D721Med (cell line): ENCODE results near the gene SCN1A.

Experiments
- DNase-seq: peaks from one replicate; pipeline ENCODE4 v3.0.0; 2011; ENCODE audit warnings: low spot score; ENCODE audit not compliant: insufficient read length
- FAIRE-seq: peaks from 2 replicates; lab custom pipeline; 2011; peaks lifted over from hg19 to GRCh38; lab: Jason Lieb, UNC
- TF ChIP-seq, protein P1 (sequence below): IDR thresholded peaks from 2 replicates; pipeline ENCODE4 v1.5.1; 2012; ENCODE audit warnings: mild to moderate bottlenecking, control low read depth; ENCODE audit not compliant: insufficient read depth; ENCODE audit errors: missing control alignments

SCN1A gene

DNA sequence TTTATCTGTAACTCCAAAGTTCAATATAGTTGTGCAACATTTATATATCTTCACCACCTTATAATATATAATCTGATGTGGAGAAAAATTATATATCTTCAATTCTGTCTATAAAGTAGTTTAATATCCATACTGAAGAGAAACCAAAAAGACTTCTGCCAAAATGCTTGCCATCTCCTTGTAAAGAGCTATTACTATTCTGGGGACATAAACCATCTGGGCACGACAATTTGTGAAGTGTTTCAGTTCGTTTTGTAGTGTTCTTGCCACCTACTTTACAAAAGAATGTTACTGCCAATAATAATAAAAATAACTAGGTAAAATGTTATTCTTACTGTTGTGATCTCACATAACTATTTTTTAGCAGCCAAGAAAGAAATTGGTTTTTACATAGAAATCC, 45.1 kb downstream of the SCN1A start:
- DNase-seq (no peak), FAIRE-seq (no peak)
- TF ChIP-seq, protein P1, sequence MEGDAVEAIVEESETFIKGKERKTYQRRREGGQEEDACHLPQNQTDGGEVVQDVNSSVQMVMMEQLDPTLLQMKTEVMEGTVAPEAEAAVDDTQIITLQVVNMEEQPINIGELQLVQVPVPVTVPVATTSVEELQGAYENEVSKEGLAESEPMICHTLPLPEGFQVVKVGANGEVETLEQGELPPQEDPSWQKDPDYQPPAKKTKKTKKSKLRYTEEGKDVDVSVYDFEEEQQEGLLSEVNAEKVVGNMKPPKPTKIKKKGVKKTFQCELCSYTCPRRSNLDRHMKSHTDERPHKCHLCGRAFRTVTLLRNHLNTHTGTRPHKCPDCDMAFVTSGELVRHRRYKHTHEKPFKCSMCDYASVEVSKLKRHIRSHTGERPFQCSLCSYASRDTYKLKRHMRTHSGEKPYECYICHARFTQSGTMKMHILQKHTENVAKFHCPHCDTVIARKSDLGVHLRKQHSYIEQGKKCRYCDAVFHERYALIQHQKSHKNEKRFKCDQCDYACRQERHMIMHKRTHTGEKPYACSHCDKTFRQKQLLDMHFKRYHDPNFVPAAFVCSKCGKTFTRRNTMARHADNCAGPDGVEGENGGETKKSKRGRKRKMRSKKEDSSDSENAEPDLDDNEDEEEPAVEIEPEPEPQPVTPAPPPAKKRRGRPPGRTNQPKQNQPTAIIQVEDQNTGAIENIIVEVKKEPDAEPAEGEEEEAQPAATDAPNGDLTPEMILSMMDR, result no peak

DNA sequence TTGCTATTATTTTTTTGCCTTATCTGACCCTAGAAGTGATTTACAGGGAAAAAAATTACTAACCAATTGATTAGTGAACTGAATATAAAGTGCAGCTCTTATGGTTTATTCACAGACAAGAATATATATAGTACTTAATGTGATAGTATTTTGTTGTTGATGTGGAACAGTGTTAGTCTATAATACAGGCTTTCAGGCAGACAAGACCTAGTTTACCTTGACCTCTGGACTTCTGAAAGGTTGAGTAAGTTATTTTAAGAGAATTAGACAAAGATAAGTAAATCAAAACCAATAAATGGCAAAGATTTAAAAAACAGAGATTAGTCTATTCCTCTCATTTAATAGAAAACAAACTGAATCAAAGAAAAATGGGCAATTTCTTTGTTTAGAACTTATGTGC, 46.0 kb downstream of the SCN1A start:
- DNase-seq, result no peak
- no peak for FAIRE-seq
- TF ChIP-seq, protein P1, result no peak

DNA sequence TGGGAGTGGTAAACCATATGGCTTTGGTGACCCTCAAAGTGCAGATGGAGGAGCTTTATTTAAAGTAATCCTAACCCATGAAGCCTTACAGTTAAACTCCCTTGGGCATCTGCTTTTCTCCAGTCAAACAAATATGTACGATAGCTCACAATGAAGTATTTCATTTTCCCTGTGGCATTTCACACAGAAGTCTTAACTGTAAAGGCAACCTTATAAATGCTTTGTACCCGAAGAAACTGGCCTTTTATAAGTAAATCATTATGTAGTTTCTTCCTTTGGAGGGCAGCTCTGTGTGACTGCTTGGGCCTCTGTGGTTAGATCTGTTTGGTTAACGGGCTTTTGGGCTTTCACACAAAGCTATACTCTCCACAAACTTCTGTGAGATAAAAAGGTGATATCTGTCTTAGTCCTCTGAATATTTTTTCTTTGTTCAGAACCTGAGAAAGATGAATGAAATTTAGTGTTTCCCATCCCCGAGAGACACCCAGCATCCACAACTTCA, 46.6 kb downstream of the SCN1A start:
- peak; percentile 61 for FAIRE-seq
- TF ChIP-seq, protein P1, result no peak
- DNase-seq, result no peak

DNA sequence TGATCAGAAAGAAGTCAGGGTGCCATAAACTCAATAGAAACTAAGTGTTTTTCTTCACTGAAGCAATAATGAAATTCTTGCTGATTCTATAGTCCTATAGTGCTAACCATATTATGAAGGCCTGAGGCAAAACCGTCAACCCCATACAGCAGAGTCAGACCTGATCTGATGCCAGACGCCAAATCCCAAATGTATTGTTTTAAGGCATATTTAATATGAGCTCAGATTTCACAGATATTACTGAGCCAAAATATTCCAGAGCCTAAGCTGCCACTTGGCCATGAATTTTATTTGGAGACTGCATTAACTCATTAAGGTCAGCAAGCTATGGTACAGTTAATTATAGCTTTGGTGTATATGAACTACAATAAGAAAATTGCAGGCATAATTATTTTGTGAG, 53.4 kb downstream of the SCN1A start:
- TF ChIP-seq, protein P1, result no peak
- no peak for FAIRE-seq
- DNase-seq, result no peak

DNA sequence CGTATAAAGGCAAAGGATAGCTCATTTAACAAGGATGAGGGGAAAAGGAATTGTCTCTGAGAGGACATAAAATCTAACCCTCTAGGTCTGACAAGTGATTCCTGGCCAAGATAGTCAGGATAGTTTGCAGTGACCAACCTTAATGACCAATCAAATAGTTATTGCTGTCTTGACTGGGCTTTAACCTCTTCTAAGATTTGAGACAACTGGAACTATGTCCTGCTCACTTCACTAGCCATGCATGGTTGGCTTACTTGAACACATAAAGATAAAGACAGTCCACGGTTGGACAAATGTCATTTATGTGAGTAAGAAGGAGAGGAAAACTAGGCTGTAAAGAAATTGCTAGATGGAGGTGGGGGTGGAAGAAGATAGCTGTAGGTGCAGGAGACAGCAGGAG, 53.8 kb downstream of the SCN1A start:
- TF ChIP-seq, protein P1, result no peak
- DNase-seq (no peak), FAIRE-seq (no peak)

DNA sequence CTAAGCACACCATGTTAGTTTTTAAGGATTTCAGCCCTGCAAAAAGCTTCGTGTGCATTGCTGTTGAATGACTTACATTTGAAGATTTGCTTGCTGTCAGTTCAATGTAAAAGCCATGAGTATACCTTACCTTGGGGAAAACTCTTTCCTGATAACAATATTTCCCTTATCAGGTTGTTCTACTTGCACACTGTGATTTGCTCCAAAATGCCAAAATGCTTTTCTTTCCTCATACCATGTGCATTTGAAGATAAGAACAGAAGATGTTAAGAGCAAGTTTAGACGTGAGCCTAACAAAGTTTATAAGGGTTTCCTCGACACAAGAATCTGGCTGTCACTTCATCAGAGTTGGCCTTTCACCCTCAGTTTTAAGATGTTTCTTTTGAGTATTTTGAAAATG, 57.6 kb downstream of the SCN1A start:
- FAIRE-seq (no peak), DNase-seq (no peak)
- TF ChIP-seq, protein P1, result no peak

DNA sequence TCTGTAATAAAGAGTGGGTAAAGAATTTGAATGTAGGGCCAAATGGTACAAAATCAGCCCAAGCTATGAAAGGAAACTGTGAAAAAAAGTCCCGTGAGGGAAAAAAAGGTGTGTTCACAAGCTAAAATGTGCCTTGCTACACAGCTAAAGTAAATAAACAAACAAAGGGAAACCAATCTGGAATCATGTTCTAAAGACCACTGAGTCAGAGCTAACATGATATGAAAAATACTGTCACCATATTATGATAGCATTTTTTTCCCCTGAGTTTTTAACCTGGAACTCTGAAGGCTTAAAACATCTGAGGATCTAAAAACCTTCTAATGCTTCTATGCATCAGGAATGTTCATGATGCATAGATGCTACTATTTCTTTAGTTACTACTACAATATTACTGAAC, 58.8 kb downstream of the SCN1A start:
- TF ChIP-seq, protein P1, result no peak
- FAIRE-seq, result peak; percentile 21
- DNase-seq, result no peak
